ENCODE measurements around the gene TBX1.

The TBX1 gene

DNA sequence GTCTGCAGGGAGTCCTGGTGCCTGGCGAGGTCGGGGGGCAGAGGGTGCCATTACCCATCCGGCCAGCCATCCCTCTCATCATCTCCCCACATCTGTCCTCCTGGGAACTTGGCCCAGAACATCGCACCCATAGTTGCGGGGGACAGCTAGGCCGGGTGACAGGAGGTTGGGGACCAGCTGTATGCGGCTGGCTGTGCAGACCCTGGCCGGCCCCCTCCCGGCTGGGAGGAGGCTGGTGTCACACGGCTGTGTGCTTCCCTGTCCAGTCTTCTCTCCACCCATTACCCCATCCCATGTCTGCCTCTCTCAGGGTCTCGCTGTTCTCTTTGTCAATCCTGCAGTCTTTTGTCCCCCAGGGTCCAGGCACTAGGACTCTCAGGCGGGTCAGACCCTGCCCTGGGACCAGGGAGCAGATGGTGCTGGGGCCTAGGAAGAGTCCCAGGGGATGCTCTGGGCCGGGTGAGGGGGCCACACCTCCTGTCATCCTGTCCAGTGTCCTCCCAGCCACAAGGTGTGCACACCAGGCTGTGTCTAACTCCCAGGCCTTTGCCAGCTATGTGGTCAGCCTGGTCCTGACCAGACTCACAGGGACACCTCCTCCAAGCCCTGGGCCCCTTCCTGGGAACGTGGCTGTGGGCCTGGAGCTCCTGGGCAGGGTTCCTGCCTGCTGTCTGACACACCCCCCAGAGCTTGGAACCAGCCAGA, 6.4 kb upstream of the TBX1 start:
- no peak for DNase-seq

DNA sequence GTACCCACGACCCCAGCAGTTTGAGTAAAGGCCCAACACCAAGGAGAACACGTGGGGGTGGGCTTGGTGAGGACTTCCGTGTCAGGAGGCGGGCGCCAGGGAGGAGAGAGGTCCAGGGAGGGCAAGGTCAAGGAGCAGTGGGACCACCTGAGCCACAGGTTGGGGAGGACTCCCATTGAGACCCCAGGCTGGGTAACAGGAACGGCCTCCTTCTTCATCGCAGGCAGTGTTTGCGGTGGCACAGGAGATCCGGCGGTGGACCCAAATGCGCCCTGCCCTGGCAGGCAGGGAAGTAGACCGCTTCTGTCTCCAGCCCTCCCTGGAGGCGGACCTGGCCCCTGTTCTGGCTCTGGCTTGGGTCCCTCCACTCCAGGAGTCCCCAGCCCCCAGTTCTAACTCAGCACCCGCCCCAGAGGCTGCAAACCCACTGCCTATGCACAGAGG, 5.9 kb upstream of the TBX1 start:
- no peak for DNase-seq

DNA sequence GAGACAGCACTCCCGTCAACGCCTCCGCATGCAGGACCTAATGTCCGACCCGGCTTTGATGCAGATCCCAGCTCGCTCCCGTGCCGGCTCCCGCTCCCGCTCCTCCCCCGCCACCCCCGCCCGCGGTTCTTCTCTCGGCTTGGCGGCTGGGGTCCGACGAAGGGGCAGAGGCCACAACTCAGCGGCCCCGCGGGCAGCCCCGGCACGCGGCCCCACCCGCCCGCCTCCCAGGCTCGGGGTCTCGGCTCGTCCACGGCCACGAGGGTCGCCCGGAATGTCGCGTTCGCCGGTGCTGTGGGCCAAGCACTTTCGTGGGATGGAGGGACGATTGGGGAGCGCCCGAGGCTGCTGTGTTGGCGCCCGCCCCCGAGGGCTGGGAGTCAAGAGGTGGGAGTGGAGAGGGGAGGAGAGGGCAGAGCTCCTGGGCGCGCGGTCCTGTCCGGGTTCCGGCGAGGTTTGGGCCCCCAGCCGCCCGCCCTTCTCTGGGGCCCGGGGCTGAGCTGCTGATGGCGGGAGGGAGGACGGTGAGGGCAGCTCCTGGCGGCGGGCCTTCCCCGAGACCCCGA, 5.3 kb upstream of the TBX1 start:
- DNase-seq, result no peak

DNA sequence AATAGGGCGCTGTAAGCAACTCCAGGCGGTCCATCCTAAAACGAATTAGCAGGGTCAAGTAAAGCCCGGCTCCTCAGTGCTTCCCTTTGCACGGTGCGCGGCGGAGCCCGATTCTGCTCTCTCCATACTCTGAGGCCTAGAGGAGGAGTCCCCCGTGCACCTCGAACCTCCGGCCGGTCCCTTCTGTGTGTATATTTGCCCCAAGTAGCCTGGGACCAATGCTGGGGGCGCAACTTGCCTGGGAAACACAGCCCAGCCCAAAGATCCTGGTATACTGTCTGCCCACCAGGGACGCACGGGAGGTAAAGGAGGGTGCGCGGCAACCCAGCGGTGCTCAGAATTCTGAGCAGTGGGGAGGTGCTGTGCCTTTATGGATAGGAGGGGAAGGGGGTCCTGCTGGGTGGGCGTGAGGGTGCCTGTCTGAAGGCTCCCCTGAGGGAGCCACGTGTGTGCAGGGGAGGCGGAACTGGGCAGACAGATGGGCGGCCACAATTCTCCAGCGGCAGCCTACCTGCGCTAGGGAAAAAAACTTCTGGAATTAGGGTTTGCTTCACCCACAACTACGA, 4.8 kb upstream of the TBX1 start:
- no peak for DNase-seq

DNA sequence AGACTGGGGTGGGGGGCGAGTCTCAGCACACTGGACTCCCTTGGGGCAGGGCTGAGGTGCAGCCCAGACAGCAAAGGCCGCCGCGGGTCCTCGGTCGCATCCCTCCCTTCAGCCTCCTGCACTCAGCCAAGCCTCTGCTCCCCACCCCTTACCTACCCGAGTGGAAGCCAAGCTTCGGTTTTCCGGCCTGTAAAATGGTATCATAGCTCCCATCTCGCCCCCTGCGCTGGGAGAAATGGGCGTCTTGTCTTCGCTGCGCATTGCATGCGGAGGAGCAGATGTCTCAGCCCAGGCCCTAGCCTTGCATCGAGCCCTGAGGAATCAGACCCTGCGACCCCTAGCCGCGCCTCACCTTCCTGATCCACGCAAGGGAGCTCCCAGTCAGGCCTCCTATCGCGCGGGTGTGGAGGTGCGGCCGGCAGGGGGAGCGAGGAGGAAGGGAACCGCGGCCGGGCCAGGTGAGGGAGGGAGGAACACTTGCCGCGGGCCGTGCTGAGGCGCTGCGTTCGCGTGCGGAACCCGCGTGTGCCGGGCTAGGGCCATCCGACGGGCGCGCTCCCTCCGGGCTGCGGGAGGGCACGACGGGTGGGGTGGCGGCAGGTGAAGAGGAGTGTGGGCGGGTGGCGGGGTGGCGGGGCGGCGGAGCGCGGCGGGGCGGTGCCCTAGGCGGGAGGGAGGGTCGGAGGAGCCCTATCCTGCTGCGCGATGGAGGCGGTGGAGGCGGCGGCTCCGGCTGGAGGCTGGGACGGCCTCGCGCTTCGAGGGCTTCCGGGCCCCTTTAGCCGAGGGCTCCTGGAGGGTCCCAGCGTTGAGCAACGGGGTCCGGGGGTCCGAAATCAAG, 4.1 kb upstream of the TBX1 start:
- DNase-seq, result no peak

DNA sequence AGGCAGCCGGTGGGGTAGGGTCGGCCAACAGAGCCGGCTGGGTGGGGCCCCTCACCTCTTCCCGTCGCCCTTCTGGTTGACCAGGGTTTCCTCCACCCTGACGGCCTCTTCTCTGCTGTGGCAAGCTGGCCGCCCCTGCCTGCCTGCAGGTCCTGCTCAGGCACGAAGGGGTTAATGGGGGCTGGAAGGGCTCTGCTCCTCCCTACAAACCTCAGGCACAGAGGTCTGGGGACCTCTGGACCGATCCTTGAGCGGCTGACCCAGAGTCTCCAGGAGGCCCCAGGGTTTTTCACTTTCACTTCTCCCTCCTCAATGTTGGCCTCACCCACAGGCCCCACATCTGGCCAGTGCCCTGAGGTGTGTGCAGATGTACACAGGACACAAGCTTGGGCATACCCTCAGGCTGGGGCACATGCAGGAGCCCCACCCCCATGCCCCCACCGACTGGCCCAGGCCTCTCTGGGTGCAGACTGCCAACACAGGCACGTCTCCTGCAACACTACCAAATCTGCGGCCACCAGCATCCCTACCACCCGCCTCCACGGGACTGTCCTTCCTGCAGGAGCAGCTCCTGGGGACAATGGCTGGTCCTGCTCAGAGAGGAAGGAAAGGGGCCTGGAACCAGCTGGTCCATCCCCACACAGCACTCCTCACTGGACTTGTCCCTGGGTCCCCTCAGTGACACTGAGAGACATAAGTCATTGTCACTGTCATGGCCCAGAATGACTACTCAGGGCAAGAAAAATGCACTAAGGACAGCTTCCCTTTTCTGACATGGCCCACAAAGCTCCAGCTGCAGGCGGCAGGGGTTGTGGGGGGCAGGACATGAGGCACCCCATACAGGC, 3.2 kb upstream of the TBX1 start:
- DNase-seq, result peak; percentile 89

DNA sequence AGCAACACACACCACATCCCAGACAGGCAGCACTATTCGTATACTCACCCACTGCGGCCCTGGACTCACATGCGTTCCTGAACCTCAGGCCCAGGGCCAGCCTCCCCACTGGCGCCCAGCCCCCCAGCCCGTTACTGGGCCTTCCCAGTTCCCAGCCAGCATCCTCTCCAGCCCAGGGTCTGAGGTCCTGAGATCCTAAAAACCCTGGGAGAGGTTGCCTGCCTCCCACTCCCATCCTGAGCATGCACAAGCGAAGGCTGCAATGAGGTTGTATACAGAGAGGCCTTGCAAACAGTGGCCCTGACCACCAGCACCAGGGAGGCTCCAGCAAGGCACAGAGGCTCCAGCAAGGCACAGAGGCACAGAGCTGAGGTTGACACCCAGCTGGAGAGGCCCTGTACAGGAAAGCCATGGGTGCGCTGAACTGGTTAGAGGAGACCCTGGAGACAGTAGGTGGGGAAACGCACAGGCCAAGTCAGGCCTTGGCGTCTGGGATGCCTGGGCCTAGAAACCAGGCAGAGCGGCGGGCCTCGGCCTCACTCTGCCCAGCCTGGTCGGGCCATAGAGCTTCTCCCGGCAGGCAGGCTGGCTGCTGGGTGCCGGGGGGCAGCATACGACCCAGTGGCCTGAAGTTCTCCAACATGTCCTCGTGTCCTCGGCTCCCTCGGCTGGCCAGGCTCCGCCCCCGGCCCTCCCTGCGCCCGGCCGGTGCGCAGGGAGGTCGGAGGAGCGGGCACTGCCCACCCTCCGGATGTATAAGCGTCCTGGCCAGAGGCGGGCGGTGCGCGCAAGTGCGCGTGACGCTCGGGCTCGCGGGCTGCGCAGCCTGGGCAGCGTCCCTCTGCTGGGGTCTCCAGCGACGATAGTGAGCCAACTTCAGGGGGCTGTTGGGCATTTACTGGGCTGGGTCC, 2.3 kb upstream of the TBX1 start:
- no peak for DNase-seq

DNA sequence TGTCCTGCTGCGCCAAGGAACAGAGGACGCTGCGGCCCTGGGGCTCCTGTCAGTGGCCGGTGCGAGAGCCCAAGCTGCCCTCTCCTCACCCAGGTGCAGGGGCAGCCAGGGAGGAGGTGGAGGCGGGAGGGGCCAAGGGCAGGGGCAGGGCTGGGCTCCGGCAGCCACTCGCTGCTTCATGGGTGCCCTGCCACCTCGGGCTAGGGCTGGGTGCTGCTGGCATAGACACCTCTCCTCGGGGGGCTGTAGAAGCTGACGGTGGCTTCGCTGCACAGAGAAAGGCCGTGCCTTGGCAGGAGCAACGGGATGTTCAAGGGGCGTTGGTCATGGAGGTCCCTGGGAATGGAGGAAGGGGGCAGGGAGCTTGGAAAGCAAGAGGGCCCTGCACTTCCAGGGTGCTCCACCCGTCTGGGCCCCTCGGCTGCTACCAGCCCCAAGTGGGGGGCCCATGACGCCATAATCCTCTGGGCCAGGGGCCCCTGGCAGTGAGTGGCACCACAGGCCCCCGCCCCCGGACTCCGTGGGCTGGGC, 1.6 kb upstream of the TBX1 start:
- no peak for DNase-seq

DNA sequence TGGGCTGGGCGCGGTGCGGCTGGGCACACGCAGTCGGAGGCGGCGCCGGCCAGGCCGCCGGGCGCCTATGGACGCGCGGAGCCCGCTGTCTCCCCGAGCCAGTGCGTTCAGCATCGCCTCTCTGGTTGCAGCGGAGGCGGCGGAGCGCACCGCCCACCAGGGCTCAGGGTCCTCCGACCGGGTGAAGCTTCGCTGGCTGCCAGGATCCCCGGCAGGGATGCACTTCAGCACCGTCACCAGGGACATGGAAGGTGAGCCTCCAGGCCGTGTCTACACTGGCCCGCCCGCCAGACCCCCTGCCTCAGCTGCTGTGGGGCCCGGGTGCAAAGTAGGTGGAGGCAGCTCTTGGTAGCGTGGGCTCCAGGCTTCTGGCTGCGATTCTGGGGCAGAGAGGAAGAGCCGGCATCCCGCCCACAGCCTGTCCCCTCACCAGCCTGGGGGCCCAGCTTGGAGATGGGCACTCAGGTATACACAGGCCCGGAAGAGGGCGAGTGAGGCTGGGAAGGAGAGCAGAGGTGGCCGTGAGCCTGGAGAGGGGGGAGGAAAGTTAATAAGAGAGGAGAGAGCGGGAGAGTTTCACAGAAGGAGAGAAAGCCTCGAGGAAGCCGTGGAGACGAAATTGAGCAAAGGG, 1.0 kb upstream of the TBX1 start:
- no peak for DNase-seq

DNA sequence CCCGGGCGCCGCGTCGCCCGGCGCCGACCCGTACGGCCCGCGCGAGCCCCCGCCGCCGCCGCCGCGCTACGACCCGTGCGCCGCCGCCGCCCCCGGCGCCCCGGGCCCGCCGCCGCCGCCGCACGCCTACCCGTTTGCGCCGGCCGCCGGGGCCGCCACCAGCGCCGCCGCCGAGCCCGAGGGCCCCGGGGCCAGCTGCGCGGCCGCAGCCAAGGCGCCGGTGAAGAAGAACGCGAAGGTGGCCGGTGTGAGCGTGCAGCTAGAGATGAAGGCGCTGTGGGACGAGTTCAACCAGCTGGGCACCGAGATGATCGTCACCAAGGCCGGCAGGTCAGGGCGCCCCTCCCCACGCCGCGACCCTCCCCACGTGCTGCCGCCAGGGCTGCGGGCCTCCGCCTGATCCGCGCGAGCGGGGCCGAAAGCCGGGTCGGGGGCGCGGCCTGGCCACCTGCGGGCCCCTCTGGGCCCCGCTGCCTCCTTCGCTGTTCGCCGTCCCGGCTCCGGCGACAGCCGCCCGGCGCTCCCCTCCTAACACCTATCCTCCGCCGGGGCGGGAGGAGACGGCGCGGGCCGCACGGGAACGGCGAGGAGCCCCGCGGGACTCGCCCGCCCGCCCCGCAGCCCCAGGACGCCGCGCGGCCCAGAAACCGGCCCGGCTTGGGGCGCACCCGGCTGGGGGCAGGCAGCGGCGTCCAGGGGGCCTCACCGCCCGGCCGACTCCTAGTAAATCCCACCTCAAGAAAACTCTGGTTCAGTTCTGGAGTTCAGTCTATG, 560 bp downstream of the TBX1 start:
- no peak for DNase-seq

DNA sequence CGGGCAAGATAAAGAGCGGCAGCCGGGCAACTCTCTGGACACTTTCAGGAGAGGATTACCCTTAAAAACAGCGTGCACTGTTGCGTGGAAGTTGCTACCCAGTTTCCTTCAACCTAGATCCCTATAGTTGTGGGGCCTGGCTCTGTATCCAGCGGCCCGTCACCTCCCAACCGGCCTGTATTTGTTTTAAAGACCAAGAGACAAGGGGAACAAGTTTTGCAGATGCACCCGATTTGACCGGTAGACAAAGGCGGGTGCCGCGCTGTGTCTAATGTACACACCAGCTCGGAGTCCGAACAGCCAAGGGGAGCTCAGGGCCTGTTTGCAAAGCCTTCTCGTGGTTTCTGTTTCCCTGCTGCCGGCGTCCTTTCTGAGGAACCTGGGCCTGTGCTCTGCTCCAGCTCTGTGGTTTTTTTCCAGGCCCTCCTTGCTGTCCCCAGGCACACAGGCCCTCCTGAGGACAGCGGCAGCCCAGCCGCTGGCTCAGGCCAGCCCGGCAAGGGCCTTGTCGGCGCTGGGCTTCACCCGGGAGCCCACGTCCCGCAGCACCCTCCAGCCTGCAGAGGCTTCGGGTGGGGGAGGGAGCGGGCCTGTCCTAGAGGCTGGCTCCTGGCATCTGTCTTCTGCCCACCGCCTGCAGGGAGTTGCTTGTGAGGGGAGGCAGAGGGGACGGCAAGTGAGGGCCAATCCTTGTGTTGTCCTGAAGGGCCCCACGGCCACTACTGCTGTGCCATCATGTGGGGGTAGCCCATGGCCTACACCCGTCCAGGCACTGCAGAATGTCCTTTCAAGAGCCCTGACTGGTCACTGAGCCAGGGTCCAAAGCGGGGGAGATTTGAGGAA, 1.4 kb downstream of the TBX1 start:
- peak; percentile 23 for DNase-seq

DNA sequence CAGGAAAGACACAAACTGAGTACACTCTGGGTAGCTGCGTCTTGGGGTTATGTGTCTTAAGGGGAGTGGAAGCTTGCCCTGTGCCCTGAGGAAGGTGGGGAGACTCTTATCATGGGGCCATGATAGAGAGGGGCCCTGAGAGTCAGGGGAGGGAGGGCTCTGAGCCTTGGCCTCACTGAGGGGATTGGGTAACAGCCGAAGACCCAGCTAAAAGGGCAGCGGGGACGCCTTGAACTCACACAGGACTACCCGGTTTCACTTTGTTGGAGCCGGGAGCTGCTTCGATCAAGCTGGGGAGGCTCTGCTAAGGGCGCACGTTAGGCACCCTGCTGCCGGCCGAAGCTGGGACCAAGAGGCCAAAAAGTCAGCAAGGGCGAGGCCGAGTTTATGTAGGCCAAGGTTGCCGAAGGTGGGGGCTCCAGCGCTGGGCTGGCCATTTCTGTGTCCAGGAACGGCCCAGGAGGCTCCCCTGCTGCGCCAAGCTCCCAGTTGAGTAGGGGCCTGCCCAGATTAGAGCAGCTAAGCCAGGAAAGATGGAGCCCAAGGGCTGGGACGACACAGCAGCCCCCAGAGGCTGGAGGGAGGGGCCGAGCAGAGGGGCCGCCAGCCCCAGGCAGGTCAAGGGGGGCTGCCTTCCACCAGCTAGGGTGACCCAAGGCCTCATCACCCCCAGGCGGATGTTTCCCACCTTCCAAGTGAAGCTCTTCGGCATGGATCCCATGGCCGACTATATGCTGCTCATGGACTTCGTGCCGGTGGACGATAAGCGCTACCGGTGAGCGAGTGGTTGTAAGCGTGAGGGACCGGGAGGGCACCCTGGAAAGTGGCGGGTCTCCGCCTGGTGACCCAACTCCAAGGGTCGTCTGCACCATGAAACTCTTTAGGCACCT, 2.2 kb downstream of the TBX1 start:
- DNase-seq, result no peak

DNA sequence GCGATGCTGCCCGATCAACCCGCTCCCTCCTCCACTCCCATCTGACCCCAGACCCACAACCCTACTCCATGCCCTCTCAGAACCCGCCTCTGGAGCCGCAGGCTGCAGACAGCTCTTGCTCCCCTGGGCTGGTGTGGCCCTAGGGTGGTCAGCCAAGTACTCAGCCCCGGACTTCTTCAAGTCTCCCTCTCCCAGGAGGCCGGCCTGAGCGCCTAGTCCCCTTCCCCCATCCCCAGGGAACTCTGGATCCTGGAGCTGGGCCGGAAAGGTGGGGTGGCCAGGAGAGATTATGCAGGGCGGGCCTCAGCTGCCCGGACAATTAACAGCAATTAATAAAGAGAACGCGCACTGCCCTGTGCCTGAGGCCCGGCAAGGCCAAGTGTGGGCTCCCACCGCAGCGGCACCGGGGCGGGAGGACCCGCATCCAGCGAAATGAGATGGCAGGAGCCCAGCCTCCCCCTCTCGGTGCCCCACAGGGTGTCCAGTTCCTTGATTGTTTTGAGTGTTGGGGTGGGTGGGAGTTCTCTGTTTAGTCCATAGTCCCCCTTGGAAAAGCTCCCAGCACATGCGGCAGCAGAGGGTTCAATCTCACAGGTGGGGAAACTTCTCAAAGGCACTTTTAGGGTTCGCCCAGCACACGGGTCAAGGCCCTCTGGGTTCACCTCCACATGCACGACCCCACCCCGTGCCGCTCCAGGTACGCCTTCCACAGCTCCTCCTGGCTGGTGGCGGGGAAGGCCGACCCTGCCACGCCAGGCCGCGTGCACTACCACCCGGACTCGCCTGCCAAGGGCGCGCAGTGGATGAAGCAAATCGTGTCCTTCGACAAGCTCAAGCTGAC, 3.1 kb downstream of the TBX1 start:
- DNase-seq, result no peak

DNA sequence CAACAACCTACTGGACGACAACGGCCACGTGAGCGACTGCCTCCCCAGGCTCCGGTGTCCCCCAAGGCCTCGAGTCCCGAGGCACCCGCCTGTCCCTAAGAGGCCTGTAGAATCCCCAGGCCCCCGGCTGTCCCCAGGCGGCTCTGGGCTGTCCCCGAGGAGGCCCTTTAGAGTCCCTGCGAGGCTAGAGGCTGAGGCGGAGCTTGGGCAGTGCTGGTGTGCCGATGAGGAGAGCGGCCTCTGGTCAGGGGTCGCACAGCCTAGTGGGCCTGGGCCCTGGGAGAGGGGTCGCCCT, 3.7 kb downstream of the TBX1 start:
- no peak for DNase-seq

DNA sequence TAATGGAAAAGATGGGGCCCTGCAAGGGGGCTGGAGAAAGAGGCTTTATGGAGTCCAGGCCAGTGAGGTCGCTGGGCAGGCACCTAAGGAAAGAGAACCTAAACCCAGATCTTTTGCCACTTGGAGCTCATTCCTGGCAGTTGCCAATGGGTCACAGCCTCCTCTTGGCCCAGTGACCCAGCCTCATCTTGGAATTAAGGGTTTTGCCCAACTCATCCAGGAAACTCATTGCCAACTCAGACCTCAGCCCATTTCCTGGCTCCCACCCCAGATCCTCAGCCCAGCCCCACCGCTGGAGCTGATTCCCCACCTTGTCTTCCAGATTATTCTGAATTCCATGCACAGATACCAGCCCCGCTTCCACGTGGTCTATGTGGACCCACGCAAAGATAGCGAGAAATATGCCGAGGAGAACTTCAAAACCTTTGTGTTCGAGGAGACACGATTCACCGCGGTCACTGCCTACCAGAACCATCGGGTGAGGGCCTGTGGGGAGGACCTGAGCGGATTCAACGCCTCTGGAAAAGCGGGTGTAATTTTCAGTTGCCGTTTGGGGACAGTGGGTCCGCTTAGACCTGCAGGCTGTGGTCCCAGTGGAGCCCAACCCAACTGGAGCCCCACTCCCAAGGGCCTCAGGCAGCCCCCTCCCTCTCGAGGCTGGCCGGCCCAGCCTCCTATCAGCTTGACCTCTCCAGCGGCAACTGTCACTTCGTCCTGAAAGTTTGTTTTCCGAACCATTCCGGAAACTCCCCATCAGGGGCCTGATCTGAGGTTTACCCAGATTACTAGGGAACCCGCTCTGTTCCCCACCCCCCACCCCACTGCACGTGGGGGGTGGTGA, 4.3 kb downstream of the TBX1 start:
- no peak for DNase-seq
